ENCODE measurements around the gene CNTFR. TPM values are rescaled to one million over a fixed set of nuclear protein-coding genes. Genes with fewer than 3 reads are reported as not detected.

Gene CNTFR
- total and polyA plus RNA-seq, 4 experiments from 2014 or later, result not detected

DNA sequence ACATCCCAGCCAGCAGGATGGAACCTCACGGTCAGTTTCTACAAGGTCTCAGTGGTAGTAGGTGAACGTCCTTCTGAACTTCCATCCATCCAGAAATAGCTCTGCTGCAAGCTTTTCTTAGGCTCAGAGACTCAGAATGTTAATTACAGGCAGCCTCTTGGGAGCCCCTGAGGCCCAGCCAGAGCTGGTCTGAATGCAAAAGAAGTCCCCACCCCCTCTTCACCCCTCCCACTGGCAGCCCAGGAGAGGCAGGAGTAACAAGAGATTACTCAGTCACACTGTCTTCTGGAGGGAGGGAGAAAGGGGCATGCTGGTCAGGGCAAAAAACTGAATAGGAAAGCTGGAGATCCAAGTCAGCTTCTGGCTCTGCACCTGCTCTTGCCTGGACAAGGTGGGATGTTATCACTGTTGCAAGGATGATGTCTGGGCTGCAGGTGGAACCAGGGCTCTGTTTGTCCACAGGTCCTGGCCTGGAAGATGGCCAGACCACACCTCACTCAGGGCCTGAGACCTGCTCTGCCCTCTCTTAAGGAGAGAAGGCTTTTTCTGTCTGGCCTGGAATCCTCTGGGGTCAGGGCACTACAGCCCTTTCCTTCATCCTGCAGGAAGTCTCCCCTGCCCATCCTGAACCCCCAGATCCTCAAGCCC lies 75.8 kb downstream of the CNTFR start:
- no peaks in the 10 kb centered on the region for H3K27me3 Mint-ChIP-seq
- no peaks in the 10 kb centered on the region for H3K4me1 Mint-ChIP-seq
- intact Hi-C loops (cut with micrococcal nuclease), result no loop called here
- Histone ChIP-seq H3K27me3 (ENCODE audit: insufficient read depth, low read length) (no peaks in the 10 kb centered on the region), H3K4me3 (ENCODE audit: low read length in 2 of 2) (no peak overlapping the region), H3K4me1 (ENCODE audit: insufficient read depth, low read length) (no peaks in the 10 kb centered on the region), H3K9me3 (ENCODE audit: control insufficient read depth in 1 of 2, low read length in 2 of 2) (no peaks in the 10 kb centered on the region), H3K27ac (ENCODE audit: low read depth, low read length) (no peak overlapping the region), H3K36me3 (ENCODE audit: insufficient read depth, low read length) (no peaks in the 10 kb centered on the region)
- H3K27ac Mint-ChIP-seq, result no peak overlapping the region
- ChIA-PET POLR2A (ENCODE audit: partially characterized antibody) (no interaction called here), CTCF (ENCODE audit: partially characterized antibody) (interaction anchor here (1.0 to 1.9 kb wide), 3 partner anchors 12 to 90 kb away, joined by 3 to 6 read pairs (median 3); no protein-coding TSS in a partner anchor)
- no peaks in the 10 kb centered on the region for H3K36me3 Mint-ChIP-seq
- H3K9me3 Mint-ChIP-seq, result peaks cover 0 to 2% (median 0%) of the 10 kb centered on the region in 8 donors
- DNase-seq, result no peak
- H3K4me3 Mint-ChIP-seq, result no peak overlapping the region

DNA sequence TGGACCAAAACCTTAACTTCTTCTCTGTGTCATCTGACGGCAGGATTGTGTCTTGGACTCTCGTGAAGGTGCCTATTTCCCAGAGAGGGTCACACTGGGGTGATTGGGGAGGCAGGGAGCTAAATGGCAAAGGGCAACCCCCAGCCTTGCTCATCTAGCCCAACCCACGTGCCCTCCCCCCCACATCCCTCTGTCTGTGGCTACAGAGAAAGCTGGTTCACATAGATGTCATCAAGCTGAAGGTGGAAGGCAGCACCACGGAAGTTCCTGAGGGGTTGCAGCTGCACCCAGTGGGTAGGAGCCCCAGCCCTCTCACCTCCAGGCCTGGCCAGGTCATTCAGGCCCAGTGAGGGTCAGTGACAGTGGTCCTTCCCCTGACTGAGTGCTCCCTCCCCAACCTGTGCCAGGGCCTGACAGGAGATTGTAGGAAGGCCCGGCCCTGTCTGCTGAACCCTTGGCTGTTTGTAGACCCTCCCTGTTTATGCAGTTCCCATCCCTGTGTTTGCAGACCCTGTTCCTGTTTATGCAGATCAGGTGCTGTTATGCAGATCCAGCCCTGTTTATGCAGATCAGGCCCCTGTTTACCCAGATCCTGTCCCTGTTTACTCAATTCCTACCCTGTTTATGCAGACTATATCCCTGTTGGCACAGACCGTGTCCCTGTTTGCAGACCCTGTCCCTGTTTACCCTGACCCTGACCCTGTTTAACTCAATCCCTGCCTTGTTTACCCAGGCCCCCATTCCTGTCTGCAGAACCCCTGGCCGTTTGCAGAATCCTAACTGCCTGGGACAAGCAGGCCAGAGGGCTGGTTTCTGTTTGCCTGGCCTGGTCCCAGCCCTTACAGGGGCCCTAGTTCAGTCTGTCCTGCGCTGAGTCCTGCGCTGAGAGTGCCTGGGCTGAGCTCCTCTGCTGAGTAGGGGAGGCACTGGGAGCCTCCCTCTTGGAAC lies 77.1 kb downstream of the CNTFR start:
- H3K4me3 Mint-ChIP-seq, result no peak overlapping the region
- H3K36me3 Mint-ChIP-seq, result no peaks in the 10 kb centered on the region
- Histone ChIP-seq H3K27ac (ENCODE audit: low read depth, low read length) (no peak overlapping the region), H3K4me3 (ENCODE audit: low read length in 2 of 2) (no peak overlapping the region), H3K27me3 (ENCODE audit: insufficient read depth, low read length) (no peaks in the 10 kb centered on the region), H3K36me3 (ENCODE audit: insufficient read depth, low read length) (no peaks in the 10 kb centered on the region), H3K4me1 (ENCODE audit: insufficient read depth, low read length) (no peaks in the 10 kb centered on the region), H3K9me3 (ENCODE audit: control insufficient read depth in 1 of 2, low read length in 2 of 2) (no peaks in the 10 kb centered on the region)
- CTCF ChIA-PET (ENCODE audit: partially characterized antibody), result interaction anchor here (1.0 to 1.3 kb wide), 3 partner anchors 16 to 108 kb away, joined by 3 read pairs; no protein-coding TSS in a partner anchor
- no peak overlapping the region for H3K27ac Mint-ChIP-seq
- peaks cover 0 to 2% (median 0%) of the 10 kb centered on the region in 8 donors for H3K9me3 Mint-ChIP-seq
- POLR2A ChIA-PET (ENCODE audit: partially characterized antibody), result no interaction called here
- H3K27me3 Mint-ChIP-seq, result no peaks in the 10 kb centered on the region
- intact Hi-C loops (cut with micrococcal nuclease), result no loop called here
- H3K4me1 Mint-ChIP-seq, result no peaks in the 10 kb centered on the region
- no peak for DNase-seq

DNA sequence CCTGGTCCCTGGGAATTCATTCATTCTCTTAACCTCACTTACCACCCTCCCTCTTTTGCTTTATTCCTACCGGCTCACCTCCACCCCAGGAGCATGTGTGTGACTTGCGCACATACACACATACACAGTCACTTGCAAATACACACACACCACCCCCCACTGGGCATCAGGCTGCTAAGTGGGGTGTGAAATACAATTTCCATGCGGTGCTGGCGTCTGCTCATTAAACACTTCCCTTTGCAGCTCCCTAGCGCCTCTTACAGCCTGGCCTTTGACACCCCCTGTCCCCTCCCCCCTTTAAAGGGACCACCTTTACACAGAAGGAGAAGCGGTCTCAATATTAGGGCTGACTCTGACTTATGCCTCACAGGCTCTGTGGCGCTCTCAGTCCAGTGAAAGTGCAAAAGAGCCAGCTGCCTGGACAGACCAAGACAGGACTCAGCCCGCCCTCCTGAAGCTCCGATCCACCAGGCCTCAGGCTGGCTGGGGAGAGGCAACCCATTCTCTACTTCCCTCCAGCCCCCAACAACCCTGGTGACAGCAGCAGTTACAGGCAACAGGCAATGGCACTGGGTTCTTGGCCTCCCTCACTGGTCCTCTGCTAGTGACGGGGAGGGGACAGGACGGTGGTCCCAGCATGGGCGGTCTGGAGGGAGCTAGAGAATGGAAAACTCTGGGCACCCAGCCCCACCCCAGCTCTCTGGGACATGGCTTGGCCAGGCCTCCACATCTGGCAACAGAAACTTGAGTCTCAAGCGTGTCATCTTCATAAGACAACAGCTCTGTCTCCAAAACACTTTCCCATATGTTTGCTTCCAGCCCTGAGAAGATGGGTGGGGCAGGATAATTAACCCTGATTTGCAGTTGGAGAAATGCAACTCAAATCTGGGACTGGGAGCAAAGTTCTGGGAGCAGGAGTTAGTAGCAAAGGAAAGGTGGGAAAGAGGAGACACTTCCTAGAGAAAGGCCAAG lies 78.7 kb downstream of the CNTFR start:
- no peaks in the 10 kb centered on the region for H3K4me1 Mint-ChIP-seq
- Histone ChIP-seq H3K36me3 (ENCODE audit: insufficient read depth, low read length) (no peaks in the 10 kb centered on the region), H3K27ac (ENCODE audit: low read depth, low read length) (no peak overlapping the region), H3K4me1 (ENCODE audit: insufficient read depth, low read length) (no peaks in the 10 kb centered on the region), H3K9me3 (ENCODE audit: control insufficient read depth in 1 of 2, low read length in 2 of 2) (no peaks in the 10 kb centered on the region), H3K27me3 (ENCODE audit: insufficient read depth, low read length) (no peaks in the 10 kb centered on the region), H3K4me3 (ENCODE audit: low read length in 2 of 2) (no peak overlapping the region)
- no peak for DNase-seq
- CTCF ChIA-PET (ENCODE audit: partially characterized antibody), result interaction anchor here (1.3 kb wide), 1 partner anchor 107 kb away, joined by 3 read pairs; no protein-coding TSS in a partner anchor
- H3K36me3 Mint-ChIP-seq, result no peaks in the 10 kb centered on the region
- peaks cover 0 to 2% (median 0%) of the 10 kb centered on the region in 8 donors for H3K9me3 Mint-ChIP-seq
- no peak overlapping the region for H3K4me3 Mint-ChIP-seq
- H3K27ac Mint-ChIP-seq, result no peak overlapping the region
- intact Hi-C loops (cut with micrococcal nuclease), result no loop called here
- POLR2A ChIA-PET (ENCODE audit: partially characterized antibody), result no interaction called here
- no peaks in the 10 kb centered on the region for H3K27me3 Mint-ChIP-seq

DNA sequence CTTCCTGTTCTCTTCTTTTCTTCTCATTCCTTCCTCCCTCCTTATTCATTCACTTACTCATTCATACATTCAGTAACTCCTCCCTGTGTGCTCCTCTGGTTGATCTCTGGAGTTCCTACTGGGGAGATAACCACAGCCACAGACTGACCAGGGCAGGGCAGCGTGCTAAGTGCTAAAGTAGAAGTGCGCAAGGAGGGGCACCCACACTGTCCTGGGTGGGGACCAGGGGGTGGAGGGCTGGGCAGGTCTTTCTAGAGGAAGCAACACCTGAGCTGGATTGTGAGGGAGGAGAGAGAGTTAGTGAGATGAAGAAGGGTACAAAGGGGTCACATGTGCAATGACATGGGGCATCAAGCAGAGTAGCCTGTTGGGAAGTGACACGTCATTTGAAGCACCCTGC lies 80.6 kb downstream of the CNTFR start:
- Mint-ChIP-seq H3K9me3 (peaks cover 0 to 2% (median 0%) of the 10 kb centered on the region in 8 donors), H3K27ac (peak overlapping the region in 2 of 7 donors; percentile 17 to 82), H3K36me3 (no peaks in the 10 kb centered on the region), H3K4me1 (no peaks in the 10 kb centered on the region), H3K27me3 (no peaks in the 10 kb centered on the region), H3K4me3 (no peak overlapping the region)
- Histone ChIP-seq H3K4me1 (ENCODE audit: insufficient read depth, low read length) (no peaks in the 10 kb centered on the region), H3K4me3 (ENCODE audit: low read length in 2 of 2) (no peak overlapping the region), H3K36me3 (ENCODE audit: insufficient read depth, low read length) (no peaks in the 10 kb centered on the region), H3K9me3 (ENCODE audit: control insufficient read depth in 1 of 2, low read length in 2 of 2) (no peaks in the 10 kb centered on the region), H3K27ac (ENCODE audit: low read depth, low read length) (no peak overlapping the region), H3K27me3 (ENCODE audit: insufficient read depth, low read length) (no peaks in the 10 kb centered on the region)
- intact Hi-C loops (cut with micrococcal nuclease), result no loop called here
- ChIA-PET CTCF (ENCODE audit: partially characterized antibody) (no interaction called here), POLR2A (ENCODE audit: partially characterized antibody) (no interaction called here)
- no peak for DNase-seq

DNA sequence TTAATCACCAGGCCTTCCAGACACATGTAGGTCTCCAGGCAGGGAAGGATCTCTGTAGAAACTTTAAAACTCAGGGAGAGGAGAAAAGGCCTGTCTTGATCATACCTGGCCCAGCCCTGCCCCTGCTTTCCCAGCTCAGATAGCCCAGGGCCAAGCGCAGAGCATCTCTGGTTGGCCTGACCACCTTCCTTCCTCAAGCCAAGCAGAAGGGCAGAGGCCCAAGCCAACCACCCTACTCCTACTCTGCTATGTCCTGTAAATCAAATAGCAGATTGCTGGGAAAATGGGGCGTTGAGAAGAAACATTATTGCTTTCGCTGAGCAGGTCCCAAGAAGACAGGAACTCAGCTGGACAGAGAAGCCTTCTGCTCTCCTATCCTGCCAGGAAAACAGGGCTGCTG lies 81.1 kb downstream of the CNTFR start:
- Mint-ChIP-seq H3K4me1 (no peaks in the 10 kb centered on the region), H3K27me3 (no peaks in the 10 kb centered on the region), H3K9me3 (peaks cover 0 to 2% (median 0%) of the 10 kb centered on the region in 8 donors), H3K4me3 (no peak overlapping the region), H3K27ac (no peak overlapping the region), H3K36me3 (no peaks in the 10 kb centered on the region)
- Histone ChIP-seq H3K4me3 (ENCODE audit: low read length in 2 of 2) (no peak overlapping the region), H3K36me3 (ENCODE audit: insufficient read depth, low read length) (no peaks in the 10 kb centered on the region), H3K27me3 (ENCODE audit: insufficient read depth, low read length) (no peaks in the 10 kb centered on the region), H3K27ac (ENCODE audit: low read depth, low read length) (no peak overlapping the region), H3K4me1 (ENCODE audit: insufficient read depth, low read length) (no peaks in the 10 kb centered on the region), H3K9me3 (ENCODE audit: control insufficient read depth in 1 of 2, low read length in 2 of 2) (no peaks in the 10 kb centered on the region)
- DNase-seq, result no peak
- CTCF ChIA-PET (ENCODE audit: partially characterized antibody), result no interaction called here
- POLR2A ChIA-PET (ENCODE audit: partially characterized antibody), result no interaction called here
- intact Hi-C loops (cut with micrococcal nuclease), result no loop called here

DNA sequence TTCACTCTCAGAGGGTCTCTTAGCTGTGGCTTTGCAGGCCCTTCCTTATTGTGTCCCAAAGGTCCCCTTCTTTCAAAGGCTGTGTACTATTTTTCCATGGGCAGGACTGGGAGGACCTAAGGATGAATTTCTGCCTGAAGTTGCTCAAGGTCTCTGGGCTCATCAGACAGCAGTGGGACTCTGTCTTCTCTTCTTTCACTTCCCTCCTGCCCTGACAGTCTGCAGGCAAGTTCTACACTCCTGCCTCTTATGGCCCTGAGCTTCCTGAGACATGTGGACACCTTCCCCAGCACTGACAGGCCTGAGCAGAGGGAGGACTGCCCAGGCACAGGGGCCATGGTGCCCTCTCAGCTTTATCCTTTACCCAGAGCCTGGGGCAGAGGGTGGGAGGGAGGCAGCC lies 81.6 kb downstream of the CNTFR start:
- ChIA-PET CTCF (ENCODE audit: partially characterized antibody) (no interaction called here), POLR2A (ENCODE audit: partially characterized antibody) (no interaction called here)
- H3K36me3 ChIP-seq (ENCODE audit: insufficient read depth, low read length), result no peaks in the 10 kb centered on the region
- DNase-seq, result no peak
- no peaks in the 10 kb centered on the region for H3K36me3 Mint-ChIP-seq
- H3K27me3 ChIP-seq (ENCODE audit: insufficient read depth, low read length), result no peaks in the 10 kb centered on the region
- peaks cover 0 to 2% (median 0%) of the 10 kb centered on the region in 8 donors for H3K9me3 Mint-ChIP-seq
- H3K4me1 Mint-ChIP-seq, result no peaks in the 10 kb centered on the region
- no peak overlapping the region for H3K4me3 Mint-ChIP-seq
- no peaks in the 10 kb centered on the region for H3K4me1 ChIP-seq (ENCODE audit: insufficient read depth, low read length)
- intact Hi-C loops (cut with micrococcal nuclease), result no loop called here
- no peak overlapping the region for H3K4me3 ChIP-seq (ENCODE audit: low read length in 2 of 2)
- H3K27ac Mint-ChIP-seq, result no peak overlapping the region
- no peak overlapping the region for H3K27ac ChIP-seq (ENCODE audit: low read depth, low read length)
- H3K9me3 ChIP-seq (ENCODE audit: control insufficient read depth in 1 of 2, low read length in 2 of 2), result no peaks in the 10 kb centered on the region
- no peaks in the 10 kb centered on the region for H3K27me3 Mint-ChIP-seq

All from CD4-positive, alpha-beta memory T cell (primary cell).